Endothelial cell of umbilical vein (primary cell): ENCODE results near the gene RNF121. TPM values are rescaled to one million over a fixed set of nuclear protein-coding genes. Genes with fewer than 3 reads are reported as not detected.
A peak's percentile ranks its signal among the peaks of the same experiment; 100 is the strongest.

Source experiments
- BruUV-seq: library from RNA; stranded (reverse); fragments of 400-500 nt; replicated peaks from 2 replicates; lab custom pipeline; 2021; lab: Mats Ljungman, UMichigan
- CTCF ChIA-PET: fragments of 300-600, 350-600 bp; sonication (Branson Sonifier 250); formaldehyde crosslinking; loops from one replicate; lab custom pipeline; 2021; ENCODE audit warnings: antibody characterized with exemption, inconsistent platforms; lab: Charles Lee
- POLR2A ChIA-PET: fragments of 300-600, 350-600 bp; sonication (Branson Sonifier 250); formaldehyde crosslinking; loops from one replicate; lab custom pipeline; 2021; ENCODE audit warnings: antibody characterized with exemption, inconsistent platforms; lab: Charles Lee
- DNase-seq: peaks from one replicate; pipeline ENCODE4 v3.0.0-alpha.2; 2011; ENCODE audit warnings: low read depth, low spot score
- FAIRE-seq: peaks from 2 replicates; lab custom pipeline; 2011; peaks lifted over from hg19 to GRCh38; lab: Jason Lieb, UNC
- H2AFZ ChIP-seq: 2 replicates; pipeline ENCODE4 v1.6.0; 2012; ENCODE audit warnings: low read depth, low read length, control low read depth, inconsistent platforms
- H3K27ac ChIP-seq: 2 replicates; pipeline ENCODE4 v1.5.1; 2011; ENCODE audit warnings: low read depth, mild to moderate bottlenecking, control low read depth, low read length, moderate library complexity; ENCODE audit not compliant: insufficient read depth
- H3K27me3 ChIP-seq, 2 experiments: 2 replicates each; pipeline versions ENCODE4 v1.6.0 to v1.6.1; 2011; ENCODE audit warnings: low read length in 2 of 2, mixed read lengths in 1 of 2; ENCODE audit not compliant: control insufficient read depth in 2 of 2, insufficient read depth in 2 of 2
- H3K36me3 ChIP-seq, 2 experiments: 2 replicates in 1 of 2; 3 replicates in 1 of 2; pipeline ENCODE4 v1.5.1; 2011; ENCODE audit warnings: low read length in 2 of 2, mild to moderate bottlenecking in 1 of 2, moderate library complexity in 1 of 2; ENCODE audit not compliant: control insufficient read depth in 2 of 2, insufficient read depth in 2 of 2; ENCODE audit errors: extremely low read depth in 1 of 2
- H3K4me1 ChIP-seq: 3 replicates; pipeline ENCODE4 v1.5.1; 2011; ENCODE audit warnings: mild to moderate bottlenecking, low read length; ENCODE audit not compliant: control insufficient read depth, insufficient read depth; ENCODE audit errors: extremely low read depth
- H3K4me2 ChIP-seq: 2 replicates; pipeline ENCODE4 v1.6.1; 2011; ENCODE audit warnings: low read length, control low read depth, mixed read lengths; ENCODE audit not compliant: insufficient read depth
- H3K4me3 ChIP-seq, 3 experiments: fragments of 200-600 bp in 1 of 3; sonication (generic), shearing (Covaris generic) in 1 of 3; replicated peaks in 1 of 3; 2 replicates each; pipeline ENCODE4 v1.5.1; 2011 to 2016; ENCODE audit warnings: control low read depth in 3 of 3, low read length in 3 of 3, mild to moderate bottlenecking in 2 of 3, inconsistent platforms in 1 of 3, low read depth in 1 of 3, moderate library complexity in 1 of 3; ENCODE audit not compliant: insufficient read depth in 1 of 3
- H3K79me2 ChIP-seq: 2 replicates; pipeline ENCODE4 v1.6.0; 2012; ENCODE audit warnings: low read length, inconsistent platforms; ENCODE audit not compliant: control insufficient read depth, insufficient read depth
- H3K9ac ChIP-seq: replicated peaks from 2 replicates; pipeline ENCODE3; 2011; ENCODE audit warnings: low read length, control low read depth; ENCODE audit not compliant: insufficient read depth; ENCODE audit errors: extremely low read depth
- H3K9me1 ChIP-seq: replicated peaks from 3 replicates; pipeline ENCODE4 v1.6.0; 2011; ENCODE audit warnings: mild to moderate bottlenecking, low read length; ENCODE audit not compliant: control insufficient read depth, insufficient read depth; ENCODE audit errors: extremely low read depth
- H3K9me3 ChIP-seq: replicated peaks from 2 replicates; pipeline ENCODE4 v1.5.1; 2012; ENCODE audit warnings: low read length, inconsistent platforms; ENCODE audit not compliant: control insufficient read depth, insufficient read depth
- H4K20me1 ChIP-seq: replicated peaks from 2 replicates; pipeline ENCODE3; 2011; ENCODE audit warnings: mild to moderate bottlenecking, low read length; ENCODE audit not compliant: control insufficient read depth, insufficient read depth; ENCODE audit errors: extremely low read depth
- FOS ChIP-seq: IDR thresholded peaks from 2 replicates; pipeline ENCODE4 v1.6.1; 2011; ENCODE audit warnings: mild to moderate bottlenecking, low read length, moderate library complexity, borderline replicate concordance; ENCODE audit not compliant: insufficient read depth
- MYC ChIP-seq: IDR thresholded peaks from one replicate; pipeline ENCODE4 v1.6.1; 2011; ENCODE audit warnings: mild to moderate bottlenecking, low read depth, low read length
- POLR2A ChIP-seq: IDR thresholded peaks from 2 replicates; pipeline ENCODE4 v1.6.1; 2012; ENCODE audit warnings: low read depth, mild to moderate bottlenecking, control low read depth, low read length
- POLR2AphosphoS5 ChIP-seq: IDR thresholded peaks from 2 replicates; pipeline ENCODE4 v1.6.1; 2012; ENCODE audit warnings: low read depth, mild to moderate bottlenecking, control low read depth, low read length, moderate library complexity; ENCODE audit not compliant: insufficient read depth
- dilution Hi-C: fragments of 300-500 bp; cut with MboI; formaldehyde crosslinking; loops from one replicate; pipeline ENCODE4 v1.15.0; 2019; ENCODE audit warnings: low sequenced_read_pairs; ENCODE audit not compliant: extremely low pct_ligation_motif_present
- intact Hi-C: fragments of 100-400 bp; cut with micrococcal nuclease; formaldehyde crosslinking; loops from one replicate; pipeline ENCODE4 v1.10.0; 2022
- polyA plus RNA-seq, 4 experiments: library from polyadenylated mRNA; depleted of rRNA in 3 of 4; stranded (reverse) in 3 of 4; unstranded in 1 of 4; fragments of >200 nt; gene quantifications; 2 replicates each; pipeline versions ENCODE4 v1.2.1 to v1.2.3, GENCODE V29; 2011 to 2012; ENCODE audit warnings: missing spikeins in 1 of 4
- total RNA-seq: library from RNA; stranded (reverse); gene quantifications from 2 replicates; pipeline ENCODE4 v1.2.3, GENCODE V29; 2021

Gene RNF121
- total and polyA plus RNA-seq, 2 donors (not counting 3 experiments of a cell fraction or from before 2014, with no cell fraction given) = 61.4 to 99.9 TPM

DNA sequence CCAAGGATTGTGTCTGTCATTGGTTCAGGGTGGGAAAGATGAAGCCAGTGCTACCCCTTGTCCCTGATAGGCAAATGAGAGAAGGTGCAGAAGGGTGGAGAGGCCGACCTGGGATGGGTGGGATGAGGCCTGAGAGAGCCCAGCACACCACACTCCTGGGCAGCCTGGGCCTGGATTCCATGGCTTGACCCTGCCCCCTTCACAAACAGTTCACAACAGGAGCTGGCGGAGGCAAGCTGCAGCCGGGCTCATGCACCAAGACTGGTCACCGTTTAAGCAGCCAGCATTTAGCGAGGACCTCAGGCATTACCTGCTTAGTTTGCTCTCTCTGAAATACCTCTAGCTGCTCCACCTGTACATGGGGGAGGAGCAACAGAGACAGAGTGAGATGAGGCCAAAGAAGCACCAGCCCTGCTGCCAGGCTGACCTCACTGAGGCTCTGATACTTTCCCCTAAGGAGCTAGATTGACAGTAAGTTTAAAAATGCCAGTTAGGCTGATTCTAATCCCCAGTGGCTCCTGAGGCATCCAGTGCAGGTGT is 83.3 kb downstream of the RNF121 start:
- dilution Hi-C loops (no loop called here), intact Hi-C loops (no loop called here)
- Histone ChIP-seq H3K9me3 (no peaks in the 10 kb centered on the region), H2AFZ (no peak overlapping the region), H3K4me3 (no peak overlapping the region), H3K4me1 (no peaks in the 10 kb centered on the region), H3K27me3 (no peaks in the 10 kb centered on the region), H3K36me3 (peaks cover 22 to 87% of the 10 kb centered on the region in 2 experiments), H3K79me2 (no peaks in the 10 kb centered on the region), H4K20me1 (no peaks in the 10 kb centered on the region), H3K27ac (no peak overlapping the region), H3K9me1 (no peaks in the 10 kb centered on the region), H3K9ac (no peak overlapping the region), H3K4me2 (no peak overlapping the region)
- DNase-seq (no peak), FAIRE-seq (no peak)
- BruUV-seq = no TSS peak
- ChIA-PET POLR2A (no interaction called here), CTCF (interaction anchor here (1.6 to 5.9 kb wide), 3 partner anchors 13 to 79 kb away, joined by 3 to 43 read pairs (median 6); no protein-coding TSS in a partner anchor)
- no peak for TF ChIP-seq POLR2AphosphoS5
- TF ChIP-seq MYC = no peak

DNA sequence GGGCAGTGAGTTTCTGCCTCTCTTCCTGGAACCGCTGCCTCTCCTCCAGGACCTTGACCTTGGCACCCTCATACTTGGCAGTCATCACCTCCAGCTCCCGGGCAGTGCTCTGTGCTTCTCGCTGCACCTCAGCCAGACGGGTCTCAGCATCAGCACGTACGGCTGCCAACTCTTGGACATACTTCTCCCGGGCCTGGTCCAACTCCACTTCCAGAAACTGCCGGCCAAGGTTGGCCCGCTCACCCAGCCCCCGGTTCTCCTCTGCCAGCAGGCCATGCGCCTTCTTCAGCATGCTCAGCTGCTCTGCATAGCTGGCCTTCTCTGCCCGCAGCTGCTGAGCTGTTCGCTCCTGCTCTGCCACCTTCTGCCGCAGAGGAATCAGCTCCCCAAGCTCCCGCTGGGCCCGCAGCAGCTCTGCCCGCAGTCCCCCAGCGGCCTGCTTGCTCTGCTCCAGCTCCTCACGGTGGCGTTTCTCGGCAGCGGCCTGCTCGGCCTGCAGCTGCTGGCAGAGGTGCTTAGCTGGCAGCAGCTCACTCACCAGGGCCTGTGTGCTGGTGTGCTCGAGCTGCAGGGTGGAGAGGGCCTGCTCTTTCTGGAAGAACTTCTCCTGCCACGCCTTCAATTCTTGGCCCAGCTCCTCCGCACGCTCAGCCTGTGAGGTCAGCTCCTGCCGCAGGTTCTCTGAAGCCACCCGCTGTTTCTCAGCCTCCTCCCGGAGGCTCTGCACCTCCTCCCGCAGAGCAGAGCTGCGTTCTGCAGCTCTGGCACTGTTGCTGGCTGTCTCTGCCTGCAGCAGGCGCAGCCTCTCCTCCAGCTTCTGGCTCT is 84.3 kb downstream of the RNF121 start:
- intact Hi-C loops = no loop called here
- no peak overlapping the region for H3K4me2 ChIP-seq
- DNase-seq (no peak), FAIRE-seq (no peak)
- no peak overlapping the region for H3K9ac ChIP-seq
- H3K27ac ChIP-seq = no peak overlapping the region
- no peaks in the 10 kb centered on the region for H3K9me1 ChIP-seq
- no peaks in the 10 kb centered on the region for H3K9me3 ChIP-seq
- POLR2A ChIA-PET = no interaction called here
- no peaks in the 10 kb centered on the region for H3K79me2 ChIP-seq
- H3K4me1 ChIP-seq = no peaks in the 10 kb centered on the region
- H3K27me3 ChIP-seq = no peaks in the 10 kb centered on the region
- no peak overlapping the region for H2AFZ ChIP-seq
- TF ChIP-seq FOS (no peak), POLR2A (no peak), POLR2AphosphoS5 (peak; percentile 1)
- CTCF ChIA-PET = interaction anchor here (0.9 to 5.9 kb wide), 7 partner anchors 9 to 418 kb away, joined by 3 to 43 read pairs (median 6); no protein-coding TSS in a partner anchor
- dilution Hi-C loops = no loop called here
- BruUV-seq = no TSS peak
- no peaks in the 10 kb centered on the region for H4K20me1 ChIP-seq
- no peak overlapping the region for H3K4me3 ChIP-seq
- peaks cover 30 to 90% of the 10 kb centered on the region in 2 experiments for H3K36me3 ChIP-seq
